Amniotic epithelial cell (primary cell): Measurements from ENCODE around the gene CDKN2C.
"Not testable (repeated sequence)": the region's sequence is repeated elsewhere in the genome, so short reads cannot be mapped to it uniquely, and the experiment has no call there.

Experiments
- DNase-seq: peaks from one replicate; pipeline ENCODE4 v3.0.0-alpha.2; 2010; ENCODE audit warnings: low read depth

CDKN2C gene

GRCh38 chr1:50979937-50980336 is 9.9 kb downstream of the CDKN2C start:
- DNase-seq: no peak

GRCh38 chr1:50980505-50980904 is 10.5 kb downstream of the CDKN2C start:
- DNase-seq: no peak

- DNase-seq: no peak
Observed at GRCh38 chr1:50981741-50982140, 11.7 kb downstream of the CDKN2C start.

- DNase-seq: no peak
Observed at GRCh38 chr1:50982611-50983010, 12.6 kb downstream of the CDKN2C start.

GRCh38 chr1:50983219-50983802 is 13.3 kb downstream of the CDKN2C start:
- DNase-seq: no peak

GRCh38 chr1:50985094-50985493 is 15.0 kb downstream of the CDKN2C start:
- DNase-seq: no peak

- no peak for DNase-seq
Observed at GRCh38 chr1:50986653-50987052, 16.6 kb downstream of the CDKN2C start.

- DNase-seq: no peak
Observed at GRCh38 chr1:50989694-50990093, 19.6 kb downstream of the CDKN2C start.

GRCh38 chr1:50992532-50993318 is 22.7 kb downstream of the CDKN2C start:
- no peak for DNase-seq

- no peak for DNase-seq
Observed at GRCh38 chr1:50993645-50994044, 23.6 kb downstream of the CDKN2C start.

- DNase-seq: no peak
Observed at GRCh38 chr1:50994997-50995396, 25.0 kb downstream of the CDKN2C start.

GRCh38 chr1:50995651-50996050 is 25.6 kb downstream of the CDKN2C start:
- DNase-seq: no peak

- no peak for DNase-seq
Observed at GRCh38 chr1:50996083-50996482, 26.0 kb downstream of the CDKN2C start.

GRCh38 chr1:50999375-50999774 is 29.3 kb downstream of the CDKN2C start:
- DNase-seq: not testable (repeated sequence)

- no peak for DNase-seq
Observed at GRCh38 chr1:51000160-51000559, 30.1 kb downstream of the CDKN2C start.

- no peak for DNase-seq
Observed at GRCh38 chr1:51000651-51001050, 30.6 kb downstream of the CDKN2C start.

GRCh38 chr1:51002516-51002915 is 32.5 kb downstream of the CDKN2C start:
- DNase-seq: no peak

- not testable (repeated sequence) for DNase-seq
Observed at GRCh38 chr1:51005549-51005948, 35.5 kb downstream of the CDKN2C start.

- DNase-seq: no peak
Observed at GRCh38 chr1:51009381-51009780, 39.3 kb downstream of the CDKN2C start.

- DNase-seq: no peak
Observed at GRCh38 chr1:51014878-51015277, 44.8 kb downstream of the CDKN2C start.

- DNase-seq: no peak
Observed at GRCh38 chr1:51019811-51020210, 49.8 kb downstream of the CDKN2C start.
